GM19463 (cell line): ENCODE measurements around the gene SNORC.

Experiments used
- ATAC-seq: cut with Tn5 transposase; IDR thresholded peaks from one replicate; pipeline ENCODE4 v1.9.1; 2021; ENCODE audit warnings: mild to moderate bottlenecking, moderate library complexity; ENCODE audit not compliant: unreplicated experiment

The SNORC gene

GRCh38 chr2:232869138-232870017 lies 686 bp upstream of the SNORC start:
- no peak for ATAC-seq

- no peak for ATAC-seq
These were observed 805 bp downstream of the SNORC start for GRCh38 chr2:232870766-232871371.

- no peak for ATAC-seq
These were observed 1.4 kb downstream of the SNORC start for GRCh38 chr2:232871418-232871834.

- ATAC-seq: no peak
These were observed 2.0 kb downstream of the SNORC start for GRCh38 chr2:232871835-232872736.

GRCh38 chr2:232872826-232873225 lies 2.8 kb downstream of the SNORC start:
- ATAC-seq: no peak

DNA sequence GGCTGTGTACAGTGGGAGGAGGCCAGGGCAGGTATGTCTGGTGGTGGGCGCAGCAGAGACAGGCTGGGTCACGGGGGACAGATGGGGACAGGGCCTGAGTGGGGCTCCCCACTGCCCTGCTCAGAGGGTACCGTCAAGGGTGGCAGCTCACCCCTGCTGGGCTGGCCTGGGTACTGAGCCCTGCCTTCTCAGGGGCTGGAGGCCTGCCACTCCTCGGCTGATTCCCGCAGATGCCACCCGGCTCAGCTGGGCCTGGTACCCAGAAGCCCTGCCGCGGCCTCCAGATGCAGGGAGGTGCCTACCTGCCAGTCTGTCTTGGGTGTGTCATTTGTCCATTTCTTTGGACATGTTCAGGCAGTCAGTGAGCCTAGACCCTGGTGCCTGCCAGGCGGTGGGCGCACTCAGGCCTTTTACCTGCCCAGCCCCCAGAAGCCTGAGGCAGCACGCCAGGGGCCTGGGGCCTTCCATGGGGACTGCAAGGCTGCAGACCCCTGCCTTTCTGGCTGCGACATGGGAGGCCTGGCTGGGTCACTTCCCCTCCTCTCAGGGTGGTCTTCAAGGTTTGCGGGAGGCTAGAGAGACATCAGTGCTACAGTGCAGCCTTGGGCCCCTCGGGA lies 3.3 kb downstream of the SNORC start:
- no peak for ATAC-seq

DNA sequence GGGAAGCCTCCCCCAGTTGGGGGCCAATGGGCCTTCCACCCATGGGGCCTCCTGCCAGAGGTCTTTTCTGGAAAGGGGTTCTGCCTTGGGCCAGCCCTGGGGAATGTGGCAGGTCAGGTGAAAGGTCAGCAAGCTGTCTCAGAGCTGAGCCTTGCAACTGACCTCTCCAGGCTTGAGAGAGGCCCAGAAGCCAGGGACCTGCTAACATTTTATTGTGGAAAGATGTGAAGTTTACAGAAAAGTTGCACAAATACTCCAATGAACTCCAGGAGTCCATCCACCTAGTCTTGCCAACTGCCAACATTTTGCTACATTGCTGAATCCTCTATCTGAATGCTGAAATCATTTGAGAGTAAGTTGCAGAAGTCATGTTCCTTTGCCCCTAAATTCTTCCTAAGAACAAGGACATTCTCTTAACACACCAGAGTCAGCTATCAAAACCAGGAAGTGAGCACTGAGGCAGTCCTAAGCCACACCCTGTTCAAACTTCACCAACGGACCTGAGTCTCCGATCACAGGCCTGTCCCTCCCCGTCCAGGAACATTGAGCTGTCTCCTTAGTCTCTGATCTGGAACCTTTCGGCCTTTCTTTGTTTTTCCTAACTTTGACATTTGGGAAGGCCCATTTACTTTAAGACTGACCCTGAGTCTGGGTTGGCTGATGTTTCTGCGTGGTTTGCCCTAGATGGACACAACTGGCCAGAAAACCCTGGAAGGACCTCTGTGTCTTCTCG lies 4.0 kb downstream of the SNORC start:
- ATAC-seq: no peak

DNA sequence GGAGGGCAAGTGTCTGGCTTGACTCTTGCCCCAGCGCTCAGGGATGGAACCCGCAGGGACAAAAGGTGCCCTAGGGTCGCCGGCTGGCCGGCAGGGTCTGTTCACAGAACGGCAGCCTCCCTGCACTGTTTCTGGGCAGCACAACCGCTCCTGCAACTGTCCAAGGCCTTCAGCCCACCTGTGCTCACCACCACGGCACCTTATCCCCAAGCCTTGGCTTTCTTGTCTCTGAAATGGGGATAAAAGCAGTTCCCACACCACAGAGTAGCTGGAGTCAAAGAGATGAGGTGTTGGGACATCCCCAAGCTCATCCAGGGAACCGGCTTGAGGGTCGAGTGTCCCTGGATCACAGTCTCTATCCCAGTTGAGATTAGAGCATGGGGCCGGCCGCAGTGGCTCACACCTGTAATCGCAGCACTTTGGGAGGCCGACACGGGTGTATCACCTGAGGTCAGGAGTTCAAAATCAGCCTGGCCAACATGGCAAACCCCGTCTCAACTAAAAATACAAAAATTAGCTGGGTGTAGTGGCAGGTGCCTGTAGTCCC lies 4.7 kb downstream of the SNORC start:
- ATAC-seq: no peak

- ATAC-seq: no peak
These were observed 5.4 kb downstream of the SNORC start for GRCh38 chr2:232875256-232876121.

- ATAC-seq: no peak
These were observed 6.3 kb downstream of the SNORC start for GRCh38 chr2:232876161-232876977.

DNA sequence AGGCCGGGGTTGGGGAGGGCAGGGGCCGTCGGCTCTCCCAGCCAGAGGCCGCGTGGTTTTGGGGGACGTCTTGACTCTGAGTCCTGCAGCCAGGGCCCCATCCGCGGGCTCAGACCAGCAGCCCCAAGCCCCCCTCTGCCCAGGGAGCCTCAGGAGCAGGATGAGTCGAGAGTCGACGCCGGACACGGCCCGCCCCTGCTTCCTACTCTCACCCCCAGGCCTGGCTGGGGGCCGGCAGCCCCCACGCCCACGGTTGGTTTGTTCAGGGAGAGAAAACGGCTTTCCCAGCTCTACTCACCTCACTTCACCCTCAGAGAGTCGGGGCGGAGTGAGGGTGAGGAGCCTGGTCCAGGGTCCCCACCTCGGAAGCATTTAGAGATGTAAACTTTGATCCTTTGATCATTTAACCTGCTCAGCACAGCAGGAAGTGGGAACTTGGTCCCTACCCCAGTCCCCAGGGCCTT lies 6.9 kb downstream of the SNORC start:
- no peak for ATAC-seq

- no peak for ATAC-seq
These were observed 8.0 kb downstream of the SNORC start for GRCh38 chr2:232877940-232878511.

- ATAC-seq: no peak
These were observed 9.0 kb downstream of the SNORC start for GRCh38 chr2:232878855-232879617.

GRCh38 chr2:232879618-232880494 lies 9.8 kb downstream of the SNORC start:
- no peak for ATAC-seq

DNA sequence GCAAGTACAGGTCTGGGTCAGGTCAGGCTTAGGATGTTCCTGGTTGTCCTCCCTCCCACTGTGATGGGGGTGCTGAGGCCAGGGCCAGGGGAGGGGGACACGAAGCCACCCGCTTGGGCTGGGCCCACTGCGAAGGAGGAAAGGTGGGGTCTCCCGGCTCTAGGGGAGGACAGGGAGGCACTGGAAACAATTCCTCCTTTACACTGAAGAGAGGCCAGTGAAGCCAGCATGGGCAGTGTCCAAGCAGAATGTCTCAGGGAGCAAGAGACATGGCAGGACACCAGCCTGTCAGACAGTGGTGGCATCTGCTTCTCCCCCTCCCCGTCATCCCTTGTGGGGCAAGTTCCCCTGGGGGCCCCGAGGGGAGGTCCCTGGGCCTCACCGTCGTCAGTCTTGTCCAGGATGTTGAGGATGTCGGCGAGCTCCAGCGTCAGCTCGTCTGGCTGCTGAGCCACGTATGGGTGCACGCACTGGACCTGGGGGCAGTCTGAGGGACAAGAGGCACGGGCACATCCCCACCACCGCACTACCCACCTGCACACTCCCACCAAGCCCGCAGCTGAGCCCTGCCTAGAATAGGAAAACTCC lies 10.8 kb downstream of the SNORC start:
- ATAC-seq: no peak

GRCh38 chr2:232882085-232882484 lies 12.0 kb downstream of the SNORC start:
- ATAC-seq: no peak
